Stomach (tissue), 9 donors: ENCODE results near the gene SLC17A8. TPM values are rescaled to one million over a fixed set of nuclear protein-coding genes. Genes with fewer than 3 reads are reported as not detected.

Source experiments
- DNase-seq, 2 donors: peaks; one replicate each; pipeline versions ENCODE4 v3.0.0 to v3.0.0-alpha.2; 2013 to 2019
- H3K27ac ChIP-seq, 5 donors: fragments of 200-600 bp in 4 of 5; sonication (generic) in 4 of 5; one replicate each; pipeline ENCODE4 v1.5.1; 2013 to 2019; ENCODE audit warnings: mild to moderate bottlenecking in 1 of 5, moderate library complexity in 1 of 5
- H3K27me3 ChIP-seq, 3 donors: fragments of 200-600 bp; sonication (generic); one replicate each; pipeline ENCODE4 v1.5.1; 2017 to 2019; ENCODE audit warnings: mixed run types in 1 of 3
- H3K36me3 ChIP-seq, 4 donors: fragments of 200-600 bp; sonication (generic); 1 replicate in 3 of 4; 2 replicates in 1 of 4; pipeline ENCODE4 v1.5.1; 2016 to 2019
- H3K4me1 ChIP-seq, 4 donors: fragments of 200-600 bp; sonication (generic); one replicate each; pipeline ENCODE4 v1.5.1; 2016 to 2019
- H3K4me3 ChIP-seq, 4 donors: fragments of 200-600 bp; sonication (generic) in 3 of 4; one replicate each; pipeline ENCODE4 v1.5.1; 2016 to 2019; ENCODE audit warnings: mild to moderate bottlenecking in 1 of 4
- H3K9me3 ChIP-seq, 4 donors: fragments of 200-600 bp; sonication (generic); one replicate each; pipeline ENCODE4 v1.5.1; 2016 to 2019
- CTCF ChIP-seq, 7 experiments: fragments of 450-650 bp in 4 of 7; fragments of 200-600 bp in 3 of 7; sonication (generic) in 3 of 7; IDR thresholded peaks; one replicate each; pipeline ENCODE4 v1.5.1; 2016 to 2019; ENCODE audit warnings: antibody characterized with exemption in 7 of 7, control low read depth in 2 of 7, mild to moderate bottlenecking in 1 of 7
- EP300 ChIP-seq: sonication (generic); formaldehyde crosslinking; IDR thresholded peaks from one replicate; pipeline ENCODE4 v1.6.1; 2017; ENCODE audit warnings: antibody characterized with exemption
- POLR2A ChIP-seq, 4 donors: fragments of 450-650 bp; IDR thresholded peaks; one replicate each; pipeline ENCODE4 v1.6.1; 2016; ENCODE audit warnings: antibody characterized with exemption in 4 of 4, control low read depth in 2 of 4, mild to moderate bottlenecking in 1 of 4, moderate library complexity in 1 of 4
- POLR2AphosphoS5 ChIP-seq, 3 donors: sonication (generic); formaldehyde crosslinking; IDR thresholded peaks; one replicate each; pipeline ENCODE4 v1.6.1; 2016; ENCODE audit warnings: antibody characterized with exemption in 3 of 3
- WGBS, 5 donors: extraction: QIAGEN DNeasy Blood & Tissue Kit in 3 of 5; methylation state at CpG; one replicate each; pipeline versions ENCODE4 v1.1.5 to v1.1.7; 2013 to 2018; 5-methylcytosine and 5-hydroxymethylcytosine counted together
- intact Hi-C: fragments of 100-400 bp; cut with DNase I; formaldehyde crosslinking; loops from one replicate; pipeline ENCODE4 v1.15.1; 2023; ENCODE audit warnings: low total_unique reads
- polyA plus RNA-seq, 3 donors: library from polyadenylated mRNA; stranded (reverse); fragments of 200-250 nt; gene quantifications; one replicate each; pipeline ENCODE4 v1.2.3, GENCODE V29; 2013
- total RNA-seq, 5 donors: library from RNA; depleted of rRNA; stranded (reverse); fragments of >200 nt; gene quantifications; one replicate each; pipeline versions ENCODE4 v1.1.0 to v1.2.3, GENCODE V29; 2014 to 2016
- donor health status: healthy with polysubstance abuse.
- donor health status: Bipolar disorder and iron deficiency.
- donor health status: healthy.

SLC17A8 gene
- total and polyA plus RNA-seq, 8 donors: 0.29 to 16.8 (median 1.7) TPM; not detected in 5

- H3K9me3 ChIP-seq: no peaks in the 10 kb centered on the region
- TF ChIP-seq EP300 (no peak), CTCF (IDR thresholded peaks at IDR 0.05) (no peak)
- 88 to 95% (median 91%) methylated on average over 2 of the region's 2 CpGs for WGBS, 5 donors
- no peaks in the 10 kb centered on the region for H3K27me3 ChIP-seq
- no peak overlapping the region for H3K4me3 ChIP-seq
- peaks cover 4 to 19% (median 10%) of the 10 kb centered on the region in 4 donors for H3K4me1 ChIP-seq
- intact Hi-C loops: no loop called here
- no peaks in the 10 kb centered on the region for H3K36me3 ChIP-seq
- no peak overlapping the region for H3K27ac ChIP-seq
- no peak for DNase-seq
These were observed 82.9 kb downstream of the SLC17A8 start for GRCh38 chr12:100439797-100440196.

DNA sequence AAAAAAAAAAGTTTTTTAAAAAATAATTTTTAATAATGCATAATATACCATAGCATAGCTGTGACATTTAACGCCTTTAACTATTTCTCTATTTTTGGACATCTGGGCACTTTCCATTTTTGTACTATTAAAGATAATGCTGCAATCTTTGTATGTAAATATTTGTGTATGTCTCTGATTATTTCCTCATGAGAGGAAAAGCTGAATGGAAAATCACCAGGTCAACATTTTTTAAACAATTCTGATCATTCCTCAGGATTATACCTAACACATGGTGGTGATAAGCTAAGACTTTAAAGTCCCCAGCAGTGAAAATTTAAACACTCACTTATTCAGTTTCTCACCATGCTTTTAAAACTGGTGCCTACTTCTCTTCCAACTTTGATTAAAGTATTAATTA is 85.5 kb downstream of the SLC17A8 start:
- Histone ChIP-seq H3K9me3 (no peaks in the 10 kb centered on the region), H3K27ac (no peak overlapping the region), H3K4me3 (no peak overlapping the region), H3K4me1 (peaks cover 1 to 17% (median 9%) of the 10 kb centered on the region in 4 donors), H3K27me3 (no peaks in the 10 kb centered on the region), H3K36me3 (no peaks in the 10 kb centered on the region)
- intact Hi-C loops: no loop called here
- no peak for DNase-seq
- WGBS, 5 donors: 35 to 68% (median 57%) methylated on average over 1 of the region's 1 CpG
- no peak for TF ChIP-seq EP300
- TF ChIP-seq POLR2AphosphoS5 (IDR thresholded peaks at IDR 0.05): no peak
- TF ChIP-seq POLR2A (IDR thresholded peaks at IDR 0.05): no peak
- TF ChIP-seq CTCF (IDR thresholded peaks at IDR 0.05): no peak

GRCh38 chr12:100443434-100443833 is 86.6 kb downstream of the SLC17A8 start:
- no peak for DNase-seq
- H3K27me3 ChIP-seq: no peaks in the 10 kb centered on the region
- no peaks in the 10 kb centered on the region for H3K9me3 ChIP-seq
- H3K4me3 ChIP-seq: no peak overlapping the region
- intact Hi-C loops: no loop called here
- TF ChIP-seq CTCF (IDR thresholded peaks at IDR 0.05) (no peak), POLR2AphosphoS5 (IDR thresholded peaks at IDR 0.05) (no peak), POLR2A (IDR thresholded peaks at IDR 0.05) (no peak), EP300 (no peak)
- H3K36me3 ChIP-seq: no peaks in the 10 kb centered on the region
- H3K4me1 ChIP-seq: peaks cover 0 to 25% (median 11%) of the 10 kb centered on the region in 4 donors
- no peak overlapping the region for H3K27ac ChIP-seq
- 15 to 40% (median 22%) methylated on average over 1 of the region's 1 CpG for WGBS, 5 donors

DNA sequence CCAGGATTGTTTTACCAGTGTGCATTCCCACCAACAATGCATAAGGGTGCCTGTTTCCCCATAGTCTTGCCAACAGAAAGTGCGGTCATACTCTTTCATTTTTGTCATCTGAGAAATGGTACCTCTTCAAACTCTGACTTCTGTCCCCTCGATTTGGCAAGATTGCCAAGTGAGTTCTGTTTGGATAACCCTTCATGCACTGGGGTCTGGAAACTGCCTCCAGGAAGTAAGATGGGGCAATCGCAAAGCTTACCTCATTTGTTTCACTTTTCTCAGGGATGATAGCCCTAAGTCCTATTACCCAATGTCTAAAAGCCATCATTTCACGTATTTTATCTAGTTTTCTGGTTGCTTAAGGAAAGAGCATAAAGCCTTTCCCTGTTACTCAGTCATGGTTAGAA is 88.2 kb downstream of the SLC17A8 start:
- no peak for DNase-seq
- WGBS, 5 donors: 51 to 69% (median 57%) methylated on average over 4 of the region's 4 CpGs

More for the DNA sequence above, 88.2 kb downstream of the SLC17A8 start:
- no peak overlapping the region for H3K4me3 ChIP-seq
- peaks cover 0 to 33% (median 15%) of the 10 kb centered on the region in 4 donors for H3K4me1 ChIP-seq
- intact Hi-C loops: no loop called here
- TF ChIP-seq EP300 (no peak), POLR2AphosphoS5 (IDR thresholded peaks at IDR 0.05) (no peak), CTCF (IDR thresholded peaks at IDR 0.05) (no peak)
- no peaks in the 10 kb centered on the region for H3K36me3 ChIP-seq
- H3K27ac ChIP-seq: no peak overlapping the region
- no peaks in the 10 kb centered on the region for H3K27me3 ChIP-seq
- H3K9me3 ChIP-seq: no peaks in the 10 kb centered on the region
